Globus pallidus (tissue), 1 donor: ENCODE measurements around the gene TIGD7.
"Not testable (repeated sequence)": the region's sequence is repeated elsewhere in the genome, so short reads cannot be mapped to it uniquely, and the experiment has no call there.

Experiments used
- DNase-seq: peaks from one replicate; pipeline ENCODE4 v3.0.0-alpha.2; 2015; ENCODE audit warnings: low spot score

The TIGD7 gene

GRCh38 chr16:3282730-3283542 is 22.3 kb downstream of the TIGD7 start, which contains the start of gene ZNF263:
TSS of gene ZNF263 (plus strand) at chr16:3283491. CDS start at chr16:3283819, 328 bp downstream.
- peak; percentile 98 for DNase-seq

GRCh38 chr16:3282103-3282729 is 23.0 kb downstream of the TIGD7 start:
- no peak for DNase-seq

GRCh38 chr16:3281222-3281820 is 23.9 kb downstream of the TIGD7 start:
- no peak for DNase-seq

- DNase-seq, result no peak
Observed at GRCh38 chr16:3276679-3277078, 28.6 kb downstream of the TIGD7 start.

DNA sequence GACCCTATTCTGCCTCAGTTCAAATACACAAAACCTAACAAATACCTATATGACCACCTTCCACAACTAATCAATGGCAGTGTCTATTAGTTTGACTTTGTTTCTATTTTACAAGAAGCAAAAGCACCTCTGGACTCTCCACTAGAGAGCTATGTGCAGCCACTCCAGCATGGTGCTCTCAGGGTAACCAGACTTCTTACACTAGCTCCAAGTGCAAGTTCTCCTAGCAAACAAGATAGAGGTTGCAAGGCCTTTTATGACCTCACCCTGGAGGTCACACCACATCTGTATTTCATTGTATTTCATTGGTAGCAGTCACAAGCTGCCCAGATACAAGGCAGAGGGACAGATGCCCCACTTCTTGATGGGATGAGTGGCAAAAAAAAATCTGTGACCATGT is 30.3 kb downstream of the TIGD7 start:
- no peak for DNase-seq

GRCh38 chr16:3274490-3274889 is 30.7 kb downstream of the TIGD7 start:
- DNase-seq, result no peak

DNA sequence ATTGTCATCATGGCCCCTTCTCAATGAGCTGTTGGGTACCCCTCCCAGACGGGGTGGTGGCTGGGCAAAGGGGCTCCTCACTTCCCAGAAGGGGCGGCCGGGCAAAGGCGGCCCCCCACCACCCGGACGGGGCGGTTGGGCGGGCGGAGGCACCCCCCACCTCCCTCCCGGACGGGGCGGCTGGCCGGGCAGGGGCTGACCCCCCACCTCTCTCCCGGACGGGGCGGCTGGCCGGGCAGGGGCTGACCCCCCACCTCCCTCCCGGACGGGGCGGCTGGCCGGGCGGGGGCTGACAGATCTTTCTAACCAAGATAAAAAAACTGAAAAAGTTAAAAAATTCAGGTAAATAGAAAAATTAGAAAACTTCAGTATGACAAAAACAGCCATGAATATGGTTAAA is 33.9 kb downstream of the TIGD7 start:
- not testable (repeated sequence) for DNase-seq

- DNase-seq, result not testable (repeated sequence)
Observed at GRCh38 chr16:3270718-3271117, 34.5 kb downstream of the TIGD7 start.

GRCh38 chr16:3268294-3268693 is 36.9 kb downstream of the TIGD7 start:
- no peak for DNase-seq

- peak; percentile 32 for DNase-seq
Observed at GRCh38 chr16:3266873-3267537, 38.2 kb downstream of the TIGD7 start.

DNA sequence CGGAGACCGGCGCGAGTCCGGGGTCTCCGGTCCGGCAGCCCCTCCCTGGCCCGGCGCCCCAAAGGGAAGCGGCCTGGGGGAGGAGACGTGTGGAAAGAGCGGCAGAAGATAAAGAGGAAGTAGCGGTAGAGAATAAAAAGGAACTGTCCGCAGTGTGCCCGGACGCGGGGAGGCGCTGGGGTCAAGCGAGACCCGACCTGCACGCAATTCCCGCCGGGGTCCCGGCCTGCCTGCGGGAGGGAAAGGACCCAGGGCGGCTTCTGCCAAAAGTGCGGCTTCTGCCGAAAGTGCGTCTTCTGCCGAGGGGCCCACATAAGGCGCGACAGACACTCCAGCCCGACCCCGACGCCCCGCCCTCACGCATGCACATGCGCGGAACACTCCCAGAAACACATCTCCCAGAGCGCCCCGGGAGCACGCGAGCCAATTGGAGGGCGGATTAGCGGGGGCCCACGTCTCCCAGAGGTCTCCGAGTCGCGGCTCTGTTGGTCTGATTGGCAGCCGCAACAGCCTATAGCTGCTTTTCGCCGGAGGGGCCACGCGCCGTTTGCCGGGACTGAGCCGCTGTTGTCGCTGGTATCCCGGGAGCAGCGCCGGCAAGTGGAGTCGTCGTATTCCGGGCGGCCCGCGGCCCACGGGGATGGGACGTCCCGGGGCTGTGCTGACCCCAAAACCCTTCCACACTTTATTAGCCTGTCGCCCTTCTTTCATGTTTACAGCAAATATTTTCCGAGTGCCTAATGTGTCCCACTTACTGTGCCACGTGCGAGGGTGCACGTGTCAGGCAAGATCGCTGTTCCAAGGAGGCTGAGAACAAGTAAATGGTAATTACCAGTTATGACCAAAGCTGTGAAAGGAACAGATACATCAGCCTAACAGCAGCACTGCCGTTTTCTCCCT is 40.8 kb downstream of the TIGD7 start:
- DNase-seq, result peak; percentile 98

GRCh38 chr16:3262517-3262916 is 42.7 kb downstream of the TIGD7 start:
- no peak for DNase-seq

DNA sequence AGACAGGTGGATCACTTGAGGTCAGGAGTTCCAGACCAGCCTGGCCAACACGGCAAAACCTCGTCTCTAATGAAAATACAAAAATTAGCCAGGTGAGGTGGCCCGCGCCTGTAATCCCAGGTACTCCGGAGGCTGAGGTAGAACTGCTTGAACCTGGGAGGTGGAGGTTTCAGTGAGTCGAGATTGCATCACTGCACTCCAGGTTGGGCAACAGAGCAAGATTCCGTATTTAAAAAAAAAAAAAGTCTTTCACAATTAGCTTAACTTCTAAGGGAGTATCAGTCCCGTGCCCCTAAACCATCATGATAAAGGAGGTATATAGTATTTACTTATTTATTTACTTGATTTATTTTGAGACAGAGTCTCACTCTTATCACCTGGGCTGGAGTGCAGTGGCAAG is 45.4 kb downstream of the TIGD7 start:
- DNase-seq, result no peak

DNA sequence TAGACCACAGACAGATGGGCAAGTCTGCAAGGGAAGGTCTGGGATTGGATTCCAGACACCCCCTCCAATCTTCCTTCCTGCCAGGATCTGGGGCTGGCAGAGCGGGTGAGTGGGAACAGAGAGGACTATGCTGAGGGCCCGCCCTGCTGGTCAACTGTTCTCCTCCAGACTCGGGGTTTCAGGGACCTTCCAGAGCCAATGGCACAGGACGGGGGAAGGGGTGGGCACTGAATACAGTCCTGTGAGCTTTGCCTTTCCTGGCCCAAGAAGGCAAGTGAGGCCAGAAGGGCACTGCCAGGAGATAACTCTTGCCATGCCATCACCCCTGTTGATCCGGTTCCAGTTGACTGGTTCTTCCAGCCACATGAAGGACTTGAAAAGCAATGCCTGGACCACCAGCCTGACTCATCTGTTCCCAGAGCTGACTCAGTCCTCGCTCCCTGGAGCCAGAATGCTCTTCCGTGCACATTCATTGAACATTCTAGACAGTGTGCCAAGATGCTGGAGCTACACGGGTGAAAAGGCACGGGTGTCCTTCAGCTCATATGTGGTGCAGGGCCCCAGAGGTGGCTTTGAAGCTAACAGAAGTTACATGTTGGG is 48.3 kb downstream of the TIGD7 start:
- no peak for DNase-seq

GRCh38 chr16:3256146-3256865 is 48.9 kb downstream of the TIGD7 start, which contains the start of gene MEFV:
TSS of gene MEFV (minus strand) at chr16:3256633. CDS start at chr16:3256587, 46 bp downstream.
- DNase-seq, result no peak

DNA sequence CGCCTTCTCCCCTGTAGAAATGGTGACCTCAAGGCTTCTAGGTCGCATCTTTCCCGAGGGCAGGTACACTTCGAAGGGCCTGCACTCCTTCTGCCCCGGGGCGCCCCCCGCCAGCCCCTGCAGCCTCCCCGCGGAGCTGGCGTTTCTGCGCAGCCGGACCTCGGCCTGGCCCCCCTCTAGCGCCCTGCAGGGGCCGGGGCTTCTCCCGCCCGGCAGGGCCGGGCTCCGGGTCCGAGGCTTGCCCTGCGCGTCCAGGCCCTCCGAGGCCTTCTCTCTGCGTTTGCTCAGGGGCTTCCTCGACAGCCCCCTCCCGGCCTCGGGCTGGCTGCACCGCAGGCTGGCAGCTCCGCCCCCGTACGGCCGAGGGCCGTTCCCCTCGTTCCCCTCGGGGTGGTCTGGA is 50.9 kb downstream of the TIGD7 start:
- DNase-seq, result no peak

- no peak for DNase-seq
Observed at GRCh38 chr16:3252967-3253366, 52.3 kb downstream of the TIGD7 start.

DNA sequence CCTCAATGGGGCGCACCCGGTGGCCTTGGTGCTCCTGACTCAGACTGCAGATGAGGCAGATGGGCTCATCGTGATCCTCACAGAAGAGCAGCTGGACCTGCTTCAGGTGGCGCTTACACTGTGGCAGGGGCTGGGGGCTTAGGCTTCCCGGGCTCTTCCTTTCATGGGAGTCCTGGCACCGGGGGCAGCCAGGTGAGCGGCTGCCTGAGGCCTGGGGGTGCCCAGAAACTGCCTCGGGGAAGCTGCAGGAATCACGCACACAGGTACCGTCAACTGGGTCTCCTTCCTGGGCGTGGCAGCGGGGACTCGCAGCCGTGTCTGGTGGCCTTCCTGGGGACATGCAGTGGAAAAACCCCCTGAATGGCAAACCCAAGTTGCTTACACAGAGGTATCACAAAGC is 55.8 kb downstream of the TIGD7 start:
- no peak for DNase-seq

GRCh38 chr16:3249020-3249419 is 56.2 kb downstream of the TIGD7 start:
- DNase-seq, result no peak
